Activated effector memory CD4-positive, alpha-beta T cell treated with Interleukin-2 at 50 U/mL for 16 hours (primary cell): ENCODE results near the gene ABHD6.
"Not testable (repeated sequence)": the region's sequence is repeated elsewhere in the genome, so short reads cannot be mapped to it uniquely, and the experiment has no call there.

Source experiments
- DNase-seq: peaks from one replicate; pipeline ENCODE4 v3.0.0-alpha.2; 2020

ABHD6 gene

GRCh38 chr3:58237238-58237940, at the start of gene ABHD6:
Gene ABHD6, plus strand, starts transcription at chr3:58237792. Its CDS starts 18,795 bp downstream, at chr3:58256587.
- DNase-seq, result peak; percentile 79

- no peak for DNase-seq
Observed at GRCh38 chr3:58188173-58188564, 49.4 kb upstream of the ABHD6 start.

- no peak for DNase-seq
Observed at GRCh38 chr3:58188921-58189451, 48.6 kb upstream of the ABHD6 start.

- no peak for DNase-seq
Observed at GRCh38 chr3:58189691-58190090, 47.9 kb upstream of the ABHD6 start.

- DNase-seq, result no peak
Observed at GRCh38 chr3:58190291-58190690, 47.3 kb upstream of the ABHD6 start.

GRCh38 chr3:58190882-58191281, 46.7 kb upstream of the ABHD6 start:
- no peak for DNase-seq

GRCh38 chr3:58191361-58191991, 46.1 kb upstream of the ABHD6 start:
- DNase-seq, result no peak

- no peak for DNase-seq
Observed at GRCh38 chr3:58192069-58192468, 45.5 kb upstream of the ABHD6 start.

- DNase-seq, result no peak
Observed at GRCh38 chr3:58193682-58194407, 43.7 kb upstream of the ABHD6 start.

- DNase-seq, result no peak
Observed at GRCh38 chr3:58197588-58197987, 40.0 kb upstream of the ABHD6 start.

GRCh38 chr3:58198362-58198761, 39.2 kb upstream of the ABHD6 start:
- no peak for DNase-seq

- no peak for DNase-seq
Observed at GRCh38 chr3:58198804-58199203, 38.8 kb upstream of the ABHD6 start.

- DNase-seq, result no peak
Observed at GRCh38 chr3:58200121-58200709, 37.4 kb upstream of the ABHD6 start.

GRCh38 chr3:58200846-58201355, 36.7 kb upstream of the ABHD6 start:
- no peak for DNase-seq

- DNase-seq, result not testable (repeated sequence)
Observed at GRCh38 chr3:58201451-58201850, 36.1 kb upstream of the ABHD6 start.

GRCh38 chr3:58202917-58203360, 34.7 kb upstream of the ABHD6 start:
- DNase-seq, result no peak

- no peak for DNase-seq
Observed at GRCh38 chr3:58203541-58203940, 34.1 kb upstream of the ABHD6 start.

- no peak for DNase-seq
Observed at GRCh38 chr3:58204720-58205119, 32.9 kb upstream of the ABHD6 start.

GRCh38 chr3:58205981-58206380, 31.6 kb upstream of the ABHD6 start:
- DNase-seq, result no peak

- DNase-seq, result no peak
Observed at GRCh38 chr3:58206406-58207011, 31.1 kb upstream of the ABHD6 start.

- DNase-seq, result no peak
Observed at GRCh38 chr3:58207954-58208353, 29.6 kb upstream of the ABHD6 start.

GRCh38 chr3:58209933-58210332, 27.7 kb upstream of the ABHD6 start:
- no peak for DNase-seq
